GM12875 (cell line): ENCODE results near the gene GPR183.

ENCODE experiments used
- H3K4me3 ChIP-seq: one replicate; pipeline ENCODE4 v1.5.1; 2011; ENCODE audit warnings: low read depth, low read length, control low read depth
- TF ChIP-seq, protein P1 (sequence below): IDR thresholded peaks from 2 replicates; pipeline ENCODE4 v1.5.1; 2011; ENCODE audit warnings: low read depth, mild to moderate bottlenecking, control low read depth, inconsistent platforms, low read length, moderate library complexity, borderline replicate concordance; ENCODE audit not compliant: insufficient read depth

The GPR183 gene, protein sequence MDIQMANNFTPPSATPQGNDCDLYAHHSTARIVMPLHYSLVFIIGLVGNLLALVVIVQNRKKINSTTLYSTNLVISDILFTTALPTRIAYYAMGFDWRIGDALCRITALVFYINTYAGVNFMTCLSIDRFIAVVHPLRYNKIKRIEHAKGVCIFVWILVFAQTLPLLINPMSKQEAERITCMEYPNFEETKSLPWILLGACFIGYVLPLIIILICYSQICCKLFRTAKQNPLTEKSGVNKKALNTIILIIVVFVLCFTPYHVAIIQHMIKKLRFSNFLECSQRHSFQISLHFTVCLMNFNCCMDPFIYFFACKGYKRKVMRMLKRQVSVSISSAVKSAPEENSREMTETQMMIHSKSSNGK

DNA sequence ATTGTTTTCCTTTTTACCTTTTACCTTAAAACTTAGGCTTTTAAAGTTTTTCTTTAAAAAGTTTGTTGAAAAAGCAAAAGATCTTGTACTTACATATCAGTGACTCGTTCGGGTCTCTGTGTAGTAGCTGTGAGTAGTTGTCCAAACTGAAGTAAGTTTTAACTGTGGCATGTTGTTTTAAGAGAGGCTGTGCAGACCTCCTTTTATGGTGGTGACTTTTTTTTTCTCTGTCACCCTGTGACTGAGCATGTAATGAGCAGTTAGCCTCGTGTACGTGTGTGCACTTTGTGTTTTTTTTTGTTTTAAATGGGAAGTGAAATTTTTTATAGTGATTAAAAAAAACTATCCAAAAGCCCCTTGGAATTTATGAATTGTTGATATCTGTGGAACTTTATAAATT lies at the start of gene GPR183:
GPR183 (minus strand) TSS at position 153 of the 400 bp plus-strand sequence. CDS start 11,254 bp downstream, outside the sequence.
- peak within 1 kb of the TSS; percentile 57 for H3K4me3 ChIP-seq
- TF ChIP-seq, protein P1, sequence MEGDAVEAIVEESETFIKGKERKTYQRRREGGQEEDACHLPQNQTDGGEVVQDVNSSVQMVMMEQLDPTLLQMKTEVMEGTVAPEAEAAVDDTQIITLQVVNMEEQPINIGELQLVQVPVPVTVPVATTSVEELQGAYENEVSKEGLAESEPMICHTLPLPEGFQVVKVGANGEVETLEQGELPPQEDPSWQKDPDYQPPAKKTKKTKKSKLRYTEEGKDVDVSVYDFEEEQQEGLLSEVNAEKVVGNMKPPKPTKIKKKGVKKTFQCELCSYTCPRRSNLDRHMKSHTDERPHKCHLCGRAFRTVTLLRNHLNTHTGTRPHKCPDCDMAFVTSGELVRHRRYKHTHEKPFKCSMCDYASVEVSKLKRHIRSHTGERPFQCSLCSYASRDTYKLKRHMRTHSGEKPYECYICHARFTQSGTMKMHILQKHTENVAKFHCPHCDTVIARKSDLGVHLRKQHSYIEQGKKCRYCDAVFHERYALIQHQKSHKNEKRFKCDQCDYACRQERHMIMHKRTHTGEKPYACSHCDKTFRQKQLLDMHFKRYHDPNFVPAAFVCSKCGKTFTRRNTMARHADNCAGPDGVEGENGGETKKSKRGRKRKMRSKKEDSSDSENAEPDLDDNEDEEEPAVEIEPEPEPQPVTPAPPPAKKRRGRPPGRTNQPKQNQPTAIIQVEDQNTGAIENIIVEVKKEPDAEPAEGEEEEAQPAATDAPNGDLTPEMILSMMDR = no peak

DNA sequence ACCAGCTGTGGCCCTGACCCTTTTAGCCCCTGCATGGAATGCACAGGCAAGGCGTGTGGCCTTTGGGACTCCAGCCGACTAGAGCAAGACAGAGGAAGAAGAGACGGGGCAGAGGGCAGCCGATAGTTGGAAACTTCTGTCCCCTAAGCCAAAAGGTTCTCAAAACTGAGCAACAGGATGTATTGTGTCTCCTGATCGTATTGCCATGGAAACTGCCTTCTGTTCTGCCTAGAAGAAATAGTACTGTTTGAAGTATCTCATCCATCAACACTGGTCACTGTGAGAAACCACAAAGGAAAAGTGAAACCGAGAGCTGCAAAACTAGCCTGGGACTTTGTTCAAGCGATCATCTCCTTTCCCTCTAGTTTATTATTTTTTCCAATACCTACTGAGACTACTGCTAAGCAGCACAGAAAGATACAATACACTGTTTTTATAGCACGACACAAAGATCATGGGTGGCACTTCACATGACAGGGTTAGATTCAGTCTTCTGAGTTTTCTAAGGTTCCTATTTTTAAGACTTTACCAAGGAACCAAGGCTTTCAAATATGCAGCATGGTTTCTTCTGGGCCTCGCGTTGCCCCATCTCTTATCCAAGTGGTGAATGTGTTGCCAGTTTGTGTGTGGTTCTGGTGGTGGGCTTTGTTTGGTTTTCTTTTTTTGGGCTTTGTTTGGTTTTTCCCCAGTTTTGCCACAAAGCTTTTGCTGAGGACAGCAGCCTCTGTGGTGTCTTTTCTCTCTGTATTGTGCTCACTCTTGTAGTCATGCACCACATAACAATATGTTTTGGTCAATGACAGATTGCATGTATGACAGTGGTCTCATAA lies 49.3 kb upstream of the GPR183 start:
- no peak overlapping the region for H3K4me3 ChIP-seq
- TF ChIP-seq, protein P1 = no peak

DNA sequence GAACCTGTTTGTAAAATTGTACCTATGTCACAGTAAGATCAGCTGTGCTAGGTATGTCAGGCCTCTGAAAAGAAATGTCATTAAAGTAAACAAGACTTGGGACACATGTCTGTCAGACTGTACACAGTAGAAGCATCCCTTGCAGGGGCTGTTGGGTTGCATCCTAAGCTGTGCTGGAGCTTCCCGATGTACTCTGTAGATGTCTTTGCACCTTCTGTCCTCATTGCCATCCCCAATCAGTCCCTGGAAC lies 48.7 kb upstream of the GPR183 start:
- TF ChIP-seq, protein P1 = no peak
- no peak overlapping the region for H3K4me3 ChIP-seq

DNA sequence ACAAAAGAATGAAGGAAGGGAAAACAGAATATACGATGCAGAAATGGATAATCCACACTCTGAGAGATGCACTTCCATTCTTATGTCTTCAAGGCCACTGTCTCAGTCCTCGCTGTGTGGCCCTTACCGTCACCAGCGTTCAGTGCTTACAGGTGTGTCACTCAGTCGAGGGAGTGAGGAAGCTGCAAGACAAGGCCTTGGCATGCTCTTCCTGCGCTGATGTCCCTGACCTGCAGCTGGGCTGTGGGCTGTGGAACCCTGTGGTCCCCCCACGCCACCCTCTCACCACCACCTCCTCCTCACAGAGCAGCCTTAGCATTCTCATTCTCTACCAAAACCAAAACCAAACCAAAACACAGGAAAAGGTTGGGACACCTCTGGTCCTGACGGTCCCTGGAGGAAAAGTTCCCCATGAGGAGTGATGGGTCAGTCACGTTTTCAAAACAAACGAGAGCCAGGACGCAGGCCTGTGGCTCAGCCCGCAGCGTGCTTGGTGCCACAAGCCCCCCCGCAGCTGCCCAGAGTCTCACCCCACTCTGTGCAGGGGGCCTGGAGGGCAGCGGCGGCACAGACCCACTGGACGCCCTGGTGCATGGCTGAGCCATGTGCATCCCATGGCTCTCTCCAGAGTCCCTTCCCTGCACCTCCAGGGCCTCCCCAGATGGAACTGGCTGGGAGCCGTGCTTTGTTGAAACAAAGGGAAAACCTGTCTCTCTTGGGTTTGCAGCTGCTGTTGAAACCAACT lies 48.2 kb upstream of the GPR183 start:
- TF ChIP-seq, protein P1 = no peak

DNA sequence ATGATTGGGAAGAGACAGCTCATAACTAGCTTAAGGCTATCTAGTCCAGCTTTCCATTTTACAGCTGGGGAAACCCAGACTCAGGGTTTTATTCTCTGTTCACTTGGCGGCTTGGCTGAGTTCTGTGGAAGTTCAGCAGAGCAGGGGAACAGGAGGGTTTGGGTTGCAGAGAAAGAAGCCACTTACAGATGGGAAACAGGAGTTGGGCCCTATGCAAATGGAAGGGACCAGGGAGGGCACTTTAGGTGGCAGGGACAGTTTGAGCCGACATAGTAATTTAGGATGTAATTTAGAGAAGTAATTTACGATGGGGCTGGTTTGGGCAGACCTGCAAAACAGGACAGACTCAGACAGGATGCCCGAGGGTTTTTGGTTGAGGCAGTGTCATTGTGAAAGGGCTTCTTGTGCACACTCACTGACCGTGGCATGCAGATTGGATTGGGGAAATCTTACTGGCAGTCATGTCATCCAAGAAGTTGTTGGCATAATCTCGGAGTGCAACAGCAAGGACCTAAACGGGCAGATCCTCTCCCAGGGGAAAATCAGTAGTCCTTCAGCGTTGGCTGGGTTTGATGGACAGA lies 47.3 kb upstream of the GPR183 start:
- TF ChIP-seq, protein P1 = no peak
- no peak overlapping the region for H3K4me3 ChIP-seq

More for the DNA sequence above, 48.2 kb upstream of the GPR183 start:
- no peak overlapping the region for H3K4me3 ChIP-seq

DNA sequence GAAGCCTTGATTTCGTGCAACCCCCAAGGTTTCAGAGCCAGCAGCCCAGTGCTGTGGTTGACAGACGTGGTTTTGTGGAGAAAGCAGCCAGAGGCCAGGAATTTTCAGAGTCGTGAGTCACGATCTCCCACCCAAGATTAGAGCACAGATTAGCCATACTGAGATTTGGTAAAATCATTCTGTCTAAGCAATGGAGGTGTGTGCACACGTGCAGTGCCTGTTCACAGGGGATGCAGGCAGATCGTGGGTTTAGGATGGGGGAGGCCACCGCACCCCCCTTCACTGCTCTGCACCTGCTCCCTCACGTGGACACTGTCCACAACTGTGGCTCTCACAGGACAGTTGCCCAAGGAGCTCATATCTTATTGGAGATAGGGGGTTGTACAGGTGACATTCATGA lies 46.6 kb upstream of the GPR183 start:
- TF ChIP-seq, protein P1 = no peak
- H3K4me3 ChIP-seq = no peak overlapping the region
